ENCODE data around the gene NAT14.
"Not testable (repeated sequence)": the region's sequence is repeated elsewhere in the genome, so short reads cannot be mapped to it uniquely, and the experiment has no call there.

The NAT14 gene

DNA sequence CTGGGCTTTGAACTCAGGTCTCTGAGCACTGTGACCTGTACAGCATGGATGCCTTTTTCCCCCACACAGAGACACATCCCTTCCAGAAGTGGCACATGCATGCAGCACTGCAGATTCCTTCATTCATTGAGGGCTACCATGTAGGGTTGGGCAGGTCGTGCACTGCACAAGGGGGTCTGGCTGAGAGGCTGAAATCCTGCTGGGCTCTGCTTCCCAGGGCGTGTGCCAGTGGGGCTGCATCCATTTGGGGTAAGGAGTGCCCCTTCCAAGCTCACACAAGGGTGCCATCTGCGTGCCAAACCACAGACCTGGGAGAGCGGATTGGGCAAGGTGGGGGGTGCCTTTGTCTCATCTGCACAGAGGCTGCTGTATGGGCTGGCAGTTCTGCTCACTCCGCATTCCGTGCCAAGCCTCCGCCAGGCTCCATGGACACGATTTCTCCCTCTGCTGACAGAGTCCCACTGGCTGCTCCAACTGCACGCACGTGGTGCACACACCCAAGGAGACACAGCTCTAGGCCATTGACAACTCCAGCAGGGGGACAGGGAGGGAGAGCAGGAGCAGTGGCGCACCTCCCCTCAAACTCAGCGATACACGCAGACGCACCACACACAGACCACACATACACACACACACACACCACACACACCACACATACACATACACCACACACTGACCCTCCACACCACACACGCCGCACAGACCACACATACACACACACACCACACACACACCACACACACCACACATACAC lies 37.4 kb upstream of the NAT14 start:
- no peak overlapping the region for H2AFZ ChIP-seq (ENCODE audit: low read depth)
- no peaks in the 10 kb centered on the region for H4K20me1 ChIP-seq (ENCODE audit: insufficient read depth)
- H3K9ac ChIP-seq: no peak overlapping the region
- H3K27ac ChIP-seq: no peak overlapping the region
- H3K27me3 ChIP-seq (ENCODE audit: insufficient read depth, low read depth): peaks cover 38% of the 10 kb centered on the region
- H3K79me2 ChIP-seq (ENCODE audit: insufficient read depth, low read depth): no peaks in the 10 kb centered on the region
- H3K36me3 ChIP-seq (ENCODE audit: insufficient read depth): no peaks in the 10 kb centered on the region
- no peaks in the 10 kb centered on the region for H3K4me1 ChIP-seq (ENCODE audit: low read depth, poor library complexity, severe bottlenecking)
- TF ChIP-seq, protein P1, sequence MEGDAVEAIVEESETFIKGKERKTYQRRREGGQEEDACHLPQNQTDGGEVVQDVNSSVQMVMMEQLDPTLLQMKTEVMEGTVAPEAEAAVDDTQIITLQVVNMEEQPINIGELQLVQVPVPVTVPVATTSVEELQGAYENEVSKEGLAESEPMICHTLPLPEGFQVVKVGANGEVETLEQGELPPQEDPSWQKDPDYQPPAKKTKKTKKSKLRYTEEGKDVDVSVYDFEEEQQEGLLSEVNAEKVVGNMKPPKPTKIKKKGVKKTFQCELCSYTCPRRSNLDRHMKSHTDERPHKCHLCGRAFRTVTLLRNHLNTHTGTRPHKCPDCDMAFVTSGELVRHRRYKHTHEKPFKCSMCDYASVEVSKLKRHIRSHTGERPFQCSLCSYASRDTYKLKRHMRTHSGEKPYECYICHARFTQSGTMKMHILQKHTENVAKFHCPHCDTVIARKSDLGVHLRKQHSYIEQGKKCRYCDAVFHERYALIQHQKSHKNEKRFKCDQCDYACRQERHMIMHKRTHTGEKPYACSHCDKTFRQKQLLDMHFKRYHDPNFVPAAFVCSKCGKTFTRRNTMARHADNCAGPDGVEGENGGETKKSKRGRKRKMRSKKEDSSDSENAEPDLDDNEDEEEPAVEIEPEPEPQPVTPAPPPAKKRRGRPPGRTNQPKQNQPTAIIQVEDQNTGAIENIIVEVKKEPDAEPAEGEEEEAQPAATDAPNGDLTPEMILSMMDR (conservative IDR thresholded peaks at IDR 0.05; ENCODE audit: low read depth, low read length): no peak
- no peak overlapping the region for H3K4me2 ChIP-seq
- no peak overlapping the region for H3K4me3 ChIP-seq (IDR thresholded peaks at IDR 0.05; ENCODE audit: insufficient read depth, low read depth, low read length)

DNA sequence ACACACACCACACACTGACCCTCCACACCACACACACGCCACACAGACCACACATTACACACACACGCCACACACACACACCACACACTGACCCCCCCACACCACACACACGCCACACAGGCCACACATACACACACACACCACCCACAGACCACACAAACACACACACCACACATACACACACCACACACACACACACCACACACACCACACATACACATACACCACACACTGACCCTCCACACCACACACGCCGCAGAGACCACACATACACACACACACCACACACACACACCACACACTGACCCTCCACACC lies 36.9 kb upstream of the NAT14 start:
- not testable (repeated sequence) for H3K4me1 ChIP-seq (ENCODE audit: low read depth, poor library complexity, severe bottlenecking); H3K4me2 ChIP-seq; H4K20me1 ChIP-seq (ENCODE audit: insufficient read depth); H3K79me2 ChIP-seq (ENCODE audit: insufficient read depth, low read depth); H3K9ac ChIP-seq; H2AFZ ChIP-seq (ENCODE audit: low read depth); H3K36me3 ChIP-seq (ENCODE audit: insufficient read depth); H3K27ac ChIP-seq; H3K4me3 ChIP-seq (IDR thresholded peaks at IDR 0.05; ENCODE audit: insufficient read depth, low read depth, low read length)
- H3K27me3 ChIP-seq (ENCODE audit: insufficient read depth, low read depth): peaks cover 35% of the 10 kb centered on the region

DNA sequence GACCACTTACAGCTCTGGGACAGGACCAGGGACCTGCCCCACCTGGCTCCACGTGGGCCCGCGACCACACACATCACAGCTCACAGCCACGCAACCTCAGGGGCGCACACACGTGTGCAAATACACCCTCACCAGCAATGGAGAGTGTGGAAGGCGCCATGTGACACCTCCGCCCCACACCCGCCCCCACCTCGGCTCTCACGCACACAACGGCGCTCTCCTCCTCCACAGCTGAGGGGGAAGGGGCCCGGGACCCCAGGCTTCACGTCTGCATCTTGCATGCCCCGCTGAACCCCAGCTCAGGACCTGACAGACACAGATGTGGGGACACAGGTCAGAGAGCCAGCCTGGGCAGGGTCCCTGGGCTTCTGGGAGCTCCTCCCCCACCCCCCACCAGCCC lies 35.5 kb upstream of the NAT14 start:
- Histone ChIP-seq H3K9ac (no peak overlapping the region), H3K27ac (no peak overlapping the region), H3K79me2 (ENCODE audit: insufficient read depth, low read depth) (no peaks in the 10 kb centered on the region), H3K27me3 (ENCODE audit: insufficient read depth, low read depth) (peaks cover 24% of the 10 kb centered on the region), H2AFZ (ENCODE audit: low read depth) (no peak overlapping the region), H3K36me3 (ENCODE audit: insufficient read depth) (no peaks in the 10 kb centered on the region), H3K4me3 (IDR thresholded peaks at IDR 0.05; ENCODE audit: insufficient read depth, low read depth, low read length) (no peak overlapping the region), H3K4me1 (ENCODE audit: low read depth, poor library complexity, severe bottlenecking) (no peaks in the 10 kb centered on the region), H3K4me2 (no peak overlapping the region), H4K20me1 (ENCODE audit: insufficient read depth) (no peaks in the 10 kb centered on the region)
- TF ChIP-seq, protein P1 (conservative IDR thresholded peaks at IDR 0.05; ENCODE audit: low read depth, low read length): no peak

DNA sequence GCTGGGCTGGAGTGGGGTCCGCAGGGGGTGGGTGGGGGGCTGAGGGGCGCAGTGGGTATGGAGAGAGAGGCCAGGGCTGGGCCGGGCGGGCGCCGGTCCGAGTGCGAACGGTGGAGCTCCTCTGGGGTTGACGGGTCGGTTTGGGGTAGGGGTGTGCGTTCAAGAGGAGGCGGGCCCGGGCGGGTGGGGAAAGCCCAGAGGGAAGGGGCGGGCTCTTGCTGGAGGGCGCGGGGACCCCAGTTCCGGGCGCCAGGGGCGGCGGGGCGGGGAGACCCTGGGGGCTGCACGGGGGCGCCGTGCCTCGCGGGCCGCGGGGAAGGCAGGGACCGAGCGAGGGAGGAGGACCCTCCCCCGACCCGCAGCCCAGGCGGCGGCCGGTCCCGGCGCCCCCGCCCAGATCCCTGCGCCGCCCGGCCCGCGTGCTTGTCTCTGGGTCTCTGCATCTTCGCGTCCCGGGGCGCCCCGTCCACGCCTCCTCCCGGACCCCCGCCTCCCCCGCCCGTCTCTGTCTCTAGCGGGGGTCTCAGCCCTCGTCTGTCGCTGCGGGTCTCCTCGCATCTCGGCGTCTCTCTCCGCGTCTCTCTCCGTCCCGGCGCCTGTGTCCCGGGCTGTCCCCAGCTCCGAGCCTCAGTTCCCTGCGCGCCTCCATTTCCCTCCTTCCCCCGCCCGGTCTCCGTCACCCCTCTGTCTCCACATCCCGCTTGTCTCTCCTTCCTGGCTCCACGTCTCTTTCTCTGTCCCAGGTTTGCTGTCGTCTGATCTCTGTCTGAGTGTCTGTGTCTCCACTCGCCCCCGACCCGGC lies 33.6 kb upstream of the NAT14 start:
- H3K4me3 ChIP-seq (IDR thresholded peaks at IDR 0.05; ENCODE audit: insufficient read depth, low read depth, low read length): no peak overlapping the region
- TF ChIP-seq, protein P1 (conservative IDR thresholded peaks at IDR 0.05; ENCODE audit: low read depth, low read length): no peak
- no peaks in the 10 kb centered on the region for H4K20me1 ChIP-seq (ENCODE audit: insufficient read depth)
- no peak overlapping the region for H2AFZ ChIP-seq (ENCODE audit: low read depth)
- H3K9ac ChIP-seq: no peak overlapping the region
- H3K4me2 ChIP-seq: no peak overlapping the region
- peaks cover 8% of the 10 kb centered on the region for H3K27me3 ChIP-seq (ENCODE audit: insufficient read depth, low read depth)
- no peaks in the 10 kb centered on the region for H3K36me3 ChIP-seq (ENCODE audit: insufficient read depth)
- H3K4me1 ChIP-seq (ENCODE audit: low read depth, poor library complexity, severe bottlenecking): no peaks in the 10 kb centered on the region
- no peaks in the 10 kb centered on the region for H3K79me2 ChIP-seq (ENCODE audit: insufficient read depth, low read depth)
- H3K27ac ChIP-seq: no peak overlapping the region
